Measurements from ENCODE around the gene SERINC5.
A peak's percentile ranks its signal among the peaks of the same experiment; 100 is the strongest.
"Not testable (repeated sequence)": the region's sequence is repeated elsewhere in the genome, so short reads cannot be mapped to it uniquely, and the experiment has no call there.

The SERINC5 gene

DNA sequence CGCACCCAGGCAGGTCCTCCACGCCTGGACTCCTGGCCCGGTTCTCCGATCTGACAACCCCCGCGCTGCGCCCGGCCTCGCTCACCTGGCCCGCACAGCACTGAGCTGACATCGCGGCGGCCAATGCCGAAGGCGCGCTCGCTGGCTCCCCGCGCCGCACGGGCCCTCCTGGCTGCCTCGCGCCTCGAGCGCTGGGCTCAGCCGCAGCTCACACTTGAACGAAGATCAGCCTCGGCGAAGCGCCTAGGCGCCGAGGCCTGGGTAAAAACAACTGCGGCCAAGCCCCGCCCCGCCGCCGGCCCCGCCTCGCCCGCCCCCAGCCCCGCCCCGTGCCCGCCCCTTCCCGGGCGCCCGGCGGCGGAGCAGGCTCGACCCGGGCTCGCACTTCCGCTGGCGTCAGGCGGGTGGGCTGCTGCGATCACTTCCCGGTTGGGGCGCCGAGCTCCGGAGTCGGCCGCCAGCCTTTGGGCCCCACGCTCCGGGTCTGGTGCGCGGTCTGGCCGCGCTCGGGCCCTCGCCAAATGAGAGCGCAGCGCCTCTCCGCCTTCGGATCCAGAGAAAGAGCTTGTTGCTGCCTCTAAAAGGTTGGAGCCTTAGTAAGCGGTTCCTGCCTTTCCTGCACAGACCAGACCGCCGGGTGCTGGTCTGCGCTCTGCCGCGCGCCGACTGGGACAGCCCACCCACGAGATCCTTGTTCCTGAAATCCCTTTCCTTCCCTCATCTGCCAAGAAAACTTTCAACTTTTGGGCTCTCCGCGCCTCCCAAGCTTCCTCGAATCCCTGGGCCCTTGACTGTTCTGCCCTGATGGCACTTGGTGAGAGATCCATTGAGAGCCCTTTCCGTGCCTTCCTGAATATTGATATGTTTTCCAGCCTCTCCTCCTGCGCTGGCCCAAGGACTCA is at the start of gene SERINC5:
Gene SERINC5, minus strand, starts transcription at position 238 of the 902 bp plus-strand sequence. Its CDS starts 126 bp downstream, at position 112.
- peak; percentile 56 to 72 for DNase-seq

DNA sequence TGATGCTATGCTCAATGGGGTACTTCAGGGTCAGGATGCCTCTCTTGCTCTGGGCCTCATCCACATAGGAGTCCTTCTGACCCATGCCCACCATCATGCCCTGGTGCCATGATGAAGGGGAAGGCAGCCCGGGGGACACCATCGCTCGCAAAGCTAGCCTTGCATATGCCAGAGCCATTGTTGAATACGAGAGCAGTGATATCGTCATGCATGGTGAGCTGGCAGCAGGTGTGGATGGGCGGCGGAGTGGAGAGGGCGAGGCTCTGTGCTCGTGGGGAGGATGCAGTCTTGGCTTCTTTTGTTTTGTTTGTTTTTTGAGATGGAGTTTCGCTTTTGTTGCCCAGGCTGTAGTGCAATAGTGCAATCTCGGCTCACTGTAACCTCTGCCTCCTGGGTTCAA is 46.8 kb upstream of the SERINC5 start:
- DNase-seq, result no peak

DNA sequence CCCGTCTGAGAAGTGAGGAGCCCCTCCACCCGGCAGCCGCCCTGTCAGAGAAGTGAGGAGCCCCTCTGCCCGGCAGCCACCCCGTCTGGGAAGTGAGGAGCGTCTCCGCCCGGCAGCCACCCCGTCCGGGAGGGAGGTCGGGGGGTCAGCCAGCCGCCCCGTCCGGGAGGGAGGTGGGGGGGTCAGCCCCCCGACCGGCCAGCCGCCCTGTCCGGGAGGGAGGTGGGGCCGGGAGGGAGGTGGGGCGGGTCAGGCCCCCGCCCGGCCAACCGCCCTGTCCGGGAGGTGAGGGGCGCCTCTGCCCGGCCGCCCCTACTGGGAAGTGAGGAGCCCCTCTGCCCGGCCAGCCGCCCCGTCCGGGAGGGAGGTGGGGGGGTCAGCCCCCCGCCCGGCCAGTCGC is 45.5 kb upstream of the SERINC5 start:
- not testable (repeated sequence) for DNase-seq

DNA sequence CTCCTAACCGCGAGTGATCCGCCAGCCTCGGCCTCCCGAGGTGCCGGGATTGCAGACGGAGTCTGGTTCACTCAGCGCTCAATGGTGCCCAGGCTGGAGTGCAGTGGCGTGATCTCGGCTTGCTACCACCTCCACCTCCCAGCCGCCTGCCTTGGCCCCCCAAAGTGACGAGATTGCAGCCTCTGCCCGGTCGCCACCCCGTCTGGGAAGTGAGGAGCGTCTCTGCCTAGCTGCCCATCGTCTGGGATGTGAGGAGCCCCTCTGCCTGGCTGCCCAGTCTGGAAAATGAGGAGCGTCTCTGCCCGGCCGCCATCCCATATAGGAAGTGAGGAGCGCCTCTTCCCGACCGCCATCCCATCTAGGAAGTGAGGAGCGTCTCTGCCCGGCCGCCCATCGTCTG is 44.9 kb upstream of the SERINC5 start:
- not testable (repeated sequence) for DNase-seq

DNA sequence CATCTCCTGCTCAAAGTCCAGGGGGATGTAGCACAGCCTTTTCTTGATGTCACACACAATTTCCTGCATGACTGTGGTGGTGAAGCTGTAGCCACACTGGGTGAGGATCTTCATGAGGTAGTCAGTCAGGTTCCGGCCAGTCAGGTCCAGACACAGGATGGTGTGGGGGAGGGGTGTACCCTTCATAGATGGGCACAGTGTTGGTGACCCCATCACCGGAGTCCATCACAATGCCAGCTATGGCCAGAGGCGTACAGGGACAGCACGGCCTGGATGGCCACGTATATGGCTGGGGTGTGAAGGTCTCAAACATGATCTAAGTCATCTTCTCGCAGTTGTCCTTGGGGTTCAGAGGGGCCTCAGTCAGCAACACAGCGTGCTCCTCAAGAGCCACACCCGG is 44.3 kb upstream of the SERINC5 start:
- no peak for DNase-seq

DNA sequence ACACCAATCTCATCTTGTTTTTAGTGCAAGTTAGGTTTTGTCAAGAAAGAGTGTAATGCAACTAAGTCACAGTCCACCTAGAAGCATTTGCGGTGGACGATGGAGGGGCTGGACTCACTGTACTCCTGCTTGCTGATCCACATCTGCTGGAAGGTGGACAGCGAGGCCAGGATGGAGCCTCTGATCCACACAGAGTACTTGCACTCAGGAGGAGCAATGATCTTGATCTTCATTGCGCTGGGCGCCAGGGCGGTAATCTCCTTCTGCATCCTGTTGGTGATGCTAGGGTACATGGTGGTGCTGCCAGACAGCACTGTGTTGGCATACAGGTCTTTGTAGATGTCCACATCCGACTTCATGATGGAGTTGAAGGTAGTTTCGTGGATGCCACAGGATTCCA is 43.8 kb upstream of the SERINC5 start:
- DNase-seq, result no peak

DNA sequence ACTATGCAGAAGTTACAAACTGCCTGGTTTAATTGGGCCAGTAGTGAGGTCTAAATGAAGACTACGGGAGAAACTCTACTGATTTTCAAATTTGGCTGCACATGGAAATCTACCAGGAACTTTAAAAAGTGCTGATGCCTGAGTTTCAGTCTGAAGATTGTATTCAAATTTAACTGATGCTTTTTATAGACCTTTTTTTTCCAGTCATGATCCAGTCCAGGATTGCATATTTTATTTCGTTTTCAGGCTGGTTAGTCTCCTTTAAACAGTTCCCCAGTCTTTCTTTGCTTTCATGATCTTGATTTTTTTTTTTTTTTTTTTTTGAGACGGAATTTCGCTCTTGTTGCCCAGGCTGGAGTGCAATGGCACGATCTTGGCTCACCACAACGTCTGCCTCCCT is 40.3 kb upstream of the SERINC5 start:
- no peak for DNase-seq

DNA sequence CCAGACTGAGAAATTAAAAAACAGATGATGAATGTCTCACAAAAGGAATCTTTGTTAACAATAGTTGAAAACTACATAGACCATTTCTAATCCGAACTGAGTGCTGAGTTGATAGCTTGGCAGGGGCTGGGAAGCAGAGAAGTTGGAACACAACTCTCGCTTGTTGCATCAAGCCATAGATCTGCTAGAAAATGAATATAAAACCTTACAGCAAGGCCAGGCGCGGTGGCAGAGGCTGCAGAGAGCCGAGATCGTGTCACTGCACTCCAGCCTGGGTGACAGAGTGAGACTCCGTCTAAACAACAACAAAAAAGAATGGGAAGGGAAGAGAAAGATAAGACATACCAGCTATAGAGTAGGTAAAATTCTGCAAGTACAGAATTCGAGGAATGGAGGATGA is 35.9 kb upstream of the SERINC5 start:
- DNase-seq, result no peak

DNA sequence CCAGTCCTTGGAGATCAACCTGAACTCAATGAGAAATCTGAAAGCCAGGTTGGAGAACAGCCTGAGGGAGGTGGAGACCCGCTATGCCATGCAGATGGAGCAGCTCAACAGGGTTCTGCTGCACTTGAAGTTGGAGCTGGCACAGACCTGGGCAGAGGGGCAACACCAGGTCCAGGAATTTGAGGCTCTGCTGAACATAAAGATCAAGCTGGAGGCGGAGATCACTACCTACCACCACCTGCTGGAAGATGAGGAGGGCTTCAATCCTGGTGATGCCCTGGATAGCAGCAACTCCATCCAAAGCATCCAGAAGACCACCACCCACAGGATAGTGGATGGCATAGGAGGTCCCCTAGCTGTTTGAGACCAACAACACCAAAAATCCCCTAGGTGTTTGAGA is 33.5 kb upstream of the SERINC5 start:
- DNase-seq, result no peak

DNA sequence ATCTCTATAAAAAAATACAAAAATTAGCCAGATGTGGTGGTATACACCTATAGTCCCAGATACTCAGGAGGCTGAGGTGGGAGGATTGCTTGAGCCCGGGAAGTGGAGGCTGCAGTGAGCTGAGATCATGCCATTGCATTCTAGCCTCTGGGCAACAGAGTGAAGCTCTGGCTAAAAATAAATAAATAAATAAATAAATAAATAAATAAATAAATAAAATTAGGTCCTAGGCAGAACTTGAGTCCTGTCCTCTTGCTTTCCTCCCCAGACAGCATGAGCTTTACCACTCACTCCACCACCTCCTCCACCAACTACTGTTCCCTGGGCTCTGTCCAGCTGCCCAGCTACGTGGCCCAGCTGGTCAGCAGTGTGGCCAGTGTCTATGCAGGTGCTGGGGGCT is 32.3 kb upstream of the SERINC5 start:
- no peak for DNase-seq

DNA sequence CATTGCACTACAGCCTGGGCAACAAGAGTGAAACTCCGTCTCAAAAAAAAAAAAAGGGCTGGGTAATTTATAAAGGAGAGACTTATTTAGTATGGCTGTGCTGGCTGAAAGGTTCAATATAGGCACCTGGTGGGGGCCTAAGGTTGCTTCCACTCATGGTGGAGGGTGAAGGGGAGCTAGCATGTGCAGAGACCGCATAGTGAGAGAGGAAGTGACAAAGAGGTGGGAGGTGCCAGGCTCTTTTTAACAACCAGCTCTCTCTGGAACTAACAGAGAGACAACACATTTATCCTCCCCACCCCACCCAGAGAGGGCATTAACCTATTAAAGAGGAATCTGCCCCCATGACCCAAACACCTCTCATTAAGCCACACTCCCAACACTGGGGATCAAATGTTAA is 28.9 kb upstream of the SERINC5 start:
- DNase-seq, result no peak

DNA sequence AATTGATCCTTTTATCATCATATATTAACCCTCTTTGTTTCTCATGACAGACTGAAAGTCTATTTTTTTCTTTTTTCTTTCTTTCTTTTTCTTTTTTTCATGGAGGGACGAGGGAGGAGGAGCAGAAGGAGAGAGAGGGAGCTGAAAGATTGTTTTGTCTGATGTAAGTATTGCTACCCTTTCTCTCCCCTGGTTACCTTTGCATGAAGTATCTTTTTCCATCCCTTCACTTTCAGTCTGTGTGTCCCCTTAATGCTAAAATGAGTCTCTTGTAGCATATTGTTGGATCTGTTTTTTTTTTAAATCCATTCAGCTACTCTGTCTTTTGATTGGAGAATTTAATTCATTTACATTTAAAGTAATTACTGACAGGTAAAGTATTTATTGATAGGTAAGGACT is 27.5 kb upstream of the SERINC5 start:
- no peak for DNase-seq

DNA sequence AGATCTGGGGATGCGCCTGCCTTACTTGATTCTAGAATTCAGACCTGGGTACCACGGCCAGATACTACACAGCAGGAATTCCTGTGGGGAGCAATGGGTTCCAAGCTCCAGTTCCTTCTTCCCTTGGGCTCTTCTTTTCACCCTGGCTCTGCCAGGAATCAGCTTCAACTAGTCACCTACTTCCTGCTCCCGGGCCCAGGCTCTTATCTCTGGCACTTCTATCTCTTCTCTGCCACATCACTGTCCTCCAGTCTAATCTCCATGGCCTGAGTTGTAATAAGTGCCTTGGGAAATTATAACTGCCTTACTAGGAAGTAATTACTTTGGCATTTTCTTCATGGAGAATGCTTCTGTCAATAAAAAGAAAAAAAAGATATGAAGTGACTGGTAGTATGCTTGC is 26.2 kb upstream of the SERINC5 start:
- no peak for DNase-seq

DNA sequence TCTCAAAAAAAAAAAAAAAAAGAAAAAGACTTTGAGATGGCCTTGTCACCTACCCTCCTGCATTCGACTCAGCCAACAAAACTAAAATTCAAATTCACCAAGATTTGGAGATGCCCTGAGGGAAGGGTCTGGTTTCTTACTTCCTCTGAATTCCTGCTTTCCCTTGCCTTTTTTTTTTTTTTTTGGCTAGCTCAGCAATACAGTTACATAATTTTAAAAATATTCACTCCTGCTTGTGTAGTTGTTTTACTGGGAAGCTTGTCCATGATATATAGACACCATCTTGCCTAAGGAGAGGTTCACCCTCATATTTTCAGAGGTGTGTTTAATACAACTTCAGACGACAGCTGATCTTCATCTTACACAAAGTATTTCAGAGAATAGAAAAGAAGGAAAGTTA is 21.3 kb upstream of the SERINC5 start:
- no peak for DNase-seq

DNA sequence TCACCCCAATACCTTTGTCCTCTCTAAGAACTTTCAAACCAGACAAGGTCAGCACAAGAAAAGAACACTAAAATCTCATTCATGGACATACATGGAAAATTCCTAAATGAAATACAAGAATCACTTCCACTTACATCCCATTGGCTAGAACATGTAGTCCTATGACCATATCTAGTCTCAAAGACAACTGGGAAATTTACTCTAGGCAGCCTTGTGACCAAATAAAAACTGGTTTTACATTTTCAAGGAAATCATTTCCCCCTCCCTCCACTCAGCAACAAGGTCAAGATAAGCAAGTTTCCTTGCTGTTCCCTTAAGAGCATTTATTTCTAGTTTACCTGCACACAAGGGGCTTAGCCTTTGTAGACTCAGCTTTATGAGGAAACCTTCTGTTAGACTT is 20.3 kb upstream of the SERINC5 start:
- no peak for DNase-seq

DNA sequence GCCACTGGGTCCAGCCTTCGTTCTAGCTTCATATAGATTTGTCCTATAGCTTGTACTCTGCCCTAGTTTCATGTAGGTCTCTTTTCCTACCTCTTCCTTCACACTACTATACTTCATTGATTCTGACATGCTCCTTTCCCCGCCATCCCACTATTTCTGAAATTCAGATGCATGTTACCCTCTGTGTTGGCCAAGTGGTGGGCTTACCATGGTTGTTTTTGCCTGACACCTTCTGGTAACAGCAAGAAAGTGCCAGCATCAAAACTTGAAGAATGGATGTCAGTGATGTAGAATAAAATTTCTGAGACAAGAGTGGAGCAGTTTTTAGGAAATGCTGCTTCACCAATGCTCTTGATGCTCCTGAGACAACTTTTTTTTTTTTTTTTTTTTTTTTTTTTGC is 19.5 kb upstream of the SERINC5 start:
- DNase-seq, result peak in 1 of 2 experiments; percentile 30

DNA sequence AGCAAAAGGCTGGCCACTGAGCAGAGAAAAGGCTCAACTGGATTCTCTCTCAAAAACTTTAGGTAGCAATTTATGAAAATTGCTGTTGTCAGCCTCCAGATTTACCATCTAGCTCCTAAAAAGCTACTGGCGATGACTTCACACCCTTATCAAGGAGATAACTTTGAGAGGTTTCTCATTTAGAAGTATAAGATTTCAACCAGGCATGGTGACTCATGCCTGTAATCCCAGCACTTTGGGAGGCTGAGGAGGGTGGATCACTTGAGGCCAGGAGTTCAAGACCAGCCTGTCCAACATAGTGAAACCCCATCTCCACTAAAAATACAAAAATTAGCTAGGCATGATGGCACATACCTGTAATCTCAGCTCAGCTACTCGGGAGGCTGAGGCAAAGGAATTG is 14.7 kb upstream of the SERINC5 start:
- DNase-seq, result not testable (repeated sequence)

DNA sequence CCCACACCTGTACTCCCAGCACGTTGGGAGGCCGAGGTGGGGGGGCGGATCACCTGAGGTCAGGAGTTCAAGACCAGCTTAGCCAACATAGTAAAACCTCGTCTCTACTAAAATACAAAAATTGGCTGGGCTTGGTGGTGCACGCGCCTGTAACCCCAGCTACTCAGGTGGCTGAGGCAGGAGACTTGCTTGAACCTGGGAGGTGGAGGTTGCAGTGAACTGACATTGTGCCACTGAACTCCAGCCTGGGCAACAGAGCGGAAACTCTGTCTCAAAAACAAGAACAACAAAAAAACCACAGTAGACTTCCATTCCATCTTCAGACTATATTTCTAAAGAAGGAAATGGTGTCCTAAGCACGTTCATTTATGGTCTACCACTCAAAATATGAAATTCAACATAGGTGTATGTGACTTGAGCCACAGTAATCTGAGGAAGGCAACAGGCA is 14.2 kb upstream of the SERINC5 start:
- DNase-seq, result no peak

DNA sequence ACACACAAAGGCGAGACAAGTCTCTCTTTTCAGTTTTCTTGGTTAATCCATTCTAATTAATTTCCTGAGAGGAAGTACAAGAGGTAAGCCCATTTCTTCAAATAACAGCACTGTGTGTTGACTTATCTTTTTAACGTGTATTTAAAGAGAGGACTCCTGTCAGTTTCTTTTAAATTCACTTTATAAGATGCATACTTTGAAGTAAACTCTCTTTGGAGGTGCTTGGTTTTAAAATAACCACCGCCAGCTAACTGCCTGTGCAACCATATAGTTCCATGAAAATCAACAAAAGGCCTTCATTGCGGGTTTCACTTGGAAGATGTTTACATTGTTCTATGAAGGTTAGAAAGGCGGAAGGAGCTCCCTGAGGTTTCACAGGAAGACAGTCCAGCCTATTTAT is 13.1 kb upstream of the SERINC5 start:
- no peak for DNase-seq

DNA sequence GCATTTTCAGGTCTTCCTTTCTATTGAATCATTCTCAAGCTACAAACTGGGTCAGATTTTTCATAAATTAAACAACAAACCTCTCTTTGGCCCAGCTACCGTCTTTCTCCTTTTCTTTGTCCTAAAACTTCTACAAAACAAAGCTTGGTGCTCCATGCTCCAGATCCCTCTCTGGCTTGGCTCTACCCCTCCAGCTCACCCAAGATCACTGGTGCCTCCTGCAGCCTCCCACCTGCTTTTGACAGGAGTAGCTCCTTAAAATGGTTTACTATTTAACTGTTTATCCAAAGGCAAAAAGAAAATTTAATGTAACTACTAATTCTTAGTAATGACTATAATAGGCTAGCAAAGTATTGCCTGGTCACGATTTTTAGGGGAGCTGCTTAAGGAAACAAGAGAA is 10.7 kb upstream of the SERINC5 start:
- DNase-seq, result no peak

DNA sequence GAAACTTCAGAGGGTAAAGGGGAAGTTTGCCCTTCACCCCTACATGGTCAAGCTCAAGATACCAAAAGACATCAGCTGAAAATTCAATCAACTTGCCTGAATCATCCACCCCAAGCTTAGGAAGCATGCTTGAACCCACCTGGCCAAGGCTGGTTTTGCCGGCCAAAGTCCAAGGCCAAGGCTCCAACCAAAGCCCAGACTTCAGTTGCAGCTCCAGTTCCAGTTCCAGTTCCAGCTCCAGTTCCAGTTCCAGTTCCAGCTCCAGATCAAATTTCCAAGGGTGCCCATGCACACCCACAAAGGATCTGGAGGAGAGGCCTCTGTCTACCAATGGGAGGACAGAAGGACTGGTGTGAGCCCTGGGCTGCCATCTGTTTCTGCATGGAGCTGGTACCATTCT is 4.6 kb upstream of the SERINC5 start:
- DNase-seq, result no peak

DNA sequence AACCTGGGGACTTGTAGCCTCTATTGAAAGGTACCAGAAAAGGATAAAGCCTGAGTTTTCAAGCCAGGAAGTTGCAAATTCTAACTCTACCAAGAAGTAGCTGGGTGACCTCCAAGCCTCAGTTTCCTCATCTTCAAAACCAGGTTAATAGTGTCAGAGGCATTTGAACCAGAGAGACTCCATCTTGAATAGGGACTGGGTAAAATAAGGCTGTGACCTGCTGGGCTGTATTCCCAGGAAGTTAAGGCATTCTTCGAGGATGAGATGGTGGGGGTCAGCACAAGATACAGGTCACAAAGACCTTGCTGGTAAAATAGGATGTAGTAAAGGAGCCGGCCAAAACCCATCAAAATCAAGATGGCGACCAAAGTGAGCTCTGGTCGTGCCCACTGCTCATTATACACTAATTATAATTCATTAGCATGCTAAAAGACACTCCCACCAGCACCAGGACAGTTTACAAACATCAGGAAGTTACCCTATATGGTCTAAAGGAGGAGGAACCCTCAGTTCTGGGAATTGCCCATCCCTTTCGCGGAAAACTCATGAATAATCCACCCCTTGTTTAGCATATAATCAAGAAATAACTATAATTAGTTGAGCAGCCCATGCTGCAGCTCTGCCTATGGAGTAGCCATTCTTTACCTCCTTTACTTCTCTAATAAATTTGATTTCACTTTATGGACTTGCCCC is 3.8 kb upstream of the SERINC5 start:
- no peak for DNase-seq

DNA sequence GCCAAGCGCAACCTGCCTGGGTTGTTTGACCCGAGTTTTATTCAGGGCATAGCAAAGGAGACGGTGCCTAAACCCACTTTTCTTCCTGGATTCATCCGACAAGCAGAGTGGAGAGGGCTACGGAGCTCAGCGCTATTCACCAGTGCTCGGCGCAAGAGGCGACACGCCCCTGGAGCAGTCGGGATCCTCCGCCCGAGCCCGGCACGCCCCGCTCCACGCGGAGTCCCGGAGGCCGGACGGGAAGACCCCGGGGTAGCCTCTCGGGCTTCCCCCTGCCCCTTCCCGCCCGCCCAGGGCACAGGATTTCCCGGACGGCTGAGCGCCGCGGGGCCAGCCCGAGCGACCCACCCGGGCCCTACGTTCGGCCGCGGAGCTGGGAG is 427 bp downstream of the SERINC5 start:
- peak in 1 of 2 experiments; percentile 71 for DNase-seq

DNA sequence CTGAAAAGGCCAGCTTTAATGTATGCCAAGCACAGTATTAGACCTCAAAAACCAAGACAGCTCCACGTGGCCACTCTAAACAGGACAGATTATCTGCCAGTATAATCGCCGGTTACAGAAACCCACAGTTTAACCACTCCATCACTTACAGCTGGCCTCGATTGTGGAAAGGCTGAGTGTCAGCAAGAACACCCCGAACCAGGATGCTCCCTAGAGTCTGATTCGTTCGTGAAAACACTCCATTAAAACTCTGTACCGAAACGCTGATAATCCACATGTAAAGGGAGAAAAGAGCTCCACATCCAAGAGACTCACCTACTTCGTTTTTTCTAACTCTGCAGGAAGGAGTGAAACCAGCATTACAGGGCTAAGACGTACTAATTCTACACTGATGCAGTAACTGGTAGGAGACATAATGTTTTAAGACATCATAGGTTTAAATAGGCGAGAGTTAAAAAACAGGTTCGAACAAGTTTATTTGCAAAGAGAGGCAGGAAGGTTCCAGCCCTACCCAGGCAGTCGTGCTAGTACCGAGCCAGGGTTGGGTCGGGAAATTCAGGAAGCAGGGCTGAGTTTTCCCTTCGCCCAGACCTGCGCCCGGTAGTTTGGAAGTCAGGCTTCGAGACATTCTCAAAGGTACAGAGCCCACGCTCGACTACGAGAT is 949 bp downstream of the SERINC5 start:
- peak; percentile 10 to 70 for DNase-seq

Measured in NCI-H526 (cell line).